SK-MEL-5 (cell line): Measurements from ENCODE around the gene FFAR3. TPM values are rescaled to one million over a fixed set of nuclear protein-coding genes. Genes with fewer than 3 reads are reported as not detected.

Experiments
- DNase-seq: peaks from one replicate; pipeline ENCODE4 v3.0.0-alpha.2; 2016; ENCODE audit warnings: low read depth, low spot score
- in situ Hi-C: cut with HindIII; loops from 2 replicates; pipeline ENCODE4 v1.10.0; 2016; ENCODE audit warnings: low sequenced_read_pairs, high pct_unique_total_duplicates, low pct_unique_long_range_greater_than_20kb
- polyA plus RNA-seq, 2 experiments: library from polyadenylated mRNA; depleted of rRNA; stranded (reverse); fragments of >200 nt; gene quantifications; 2 replicates each; pipeline ENCODE4 v1.2.3, GENCODE V29; 2015
- total RNA-seq: library from RNA; depleted of rRNA; stranded (reverse); fragments of >200 nt; shearing (Covaris generic); gene quantifications from 2 replicates; pipeline ENCODE4 v1.2.3, GENCODE V29; 2014; rRNA removed

Gene FFAR3, protein sequence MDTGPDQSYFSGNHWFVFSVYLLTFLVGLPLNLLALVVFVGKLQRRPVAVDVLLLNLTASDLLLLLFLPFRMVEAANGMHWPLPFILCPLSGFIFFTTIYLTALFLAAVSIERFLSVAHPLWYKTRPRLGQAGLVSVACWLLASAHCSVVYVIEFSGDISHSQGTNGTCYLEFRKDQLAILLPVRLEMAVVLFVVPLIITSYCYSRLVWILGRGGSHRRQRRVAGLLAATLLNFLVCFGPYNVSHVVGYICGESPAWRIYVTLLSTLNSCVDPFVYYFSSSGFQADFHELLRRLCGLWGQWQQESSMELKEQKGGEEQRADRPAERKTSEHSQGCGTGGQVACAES
- total RNA-seq = not detected in 2 replicates
- polyA plus RNA-seq (2015; cell fraction: cytosol; rRNA removed) = 0.24 TPM in 1 of 2 replicates, not detected in the other
- not detected in 2 replicates for polyA plus RNA-seq (2015; cell fraction: nucleus; rRNA removed)

DNA sequence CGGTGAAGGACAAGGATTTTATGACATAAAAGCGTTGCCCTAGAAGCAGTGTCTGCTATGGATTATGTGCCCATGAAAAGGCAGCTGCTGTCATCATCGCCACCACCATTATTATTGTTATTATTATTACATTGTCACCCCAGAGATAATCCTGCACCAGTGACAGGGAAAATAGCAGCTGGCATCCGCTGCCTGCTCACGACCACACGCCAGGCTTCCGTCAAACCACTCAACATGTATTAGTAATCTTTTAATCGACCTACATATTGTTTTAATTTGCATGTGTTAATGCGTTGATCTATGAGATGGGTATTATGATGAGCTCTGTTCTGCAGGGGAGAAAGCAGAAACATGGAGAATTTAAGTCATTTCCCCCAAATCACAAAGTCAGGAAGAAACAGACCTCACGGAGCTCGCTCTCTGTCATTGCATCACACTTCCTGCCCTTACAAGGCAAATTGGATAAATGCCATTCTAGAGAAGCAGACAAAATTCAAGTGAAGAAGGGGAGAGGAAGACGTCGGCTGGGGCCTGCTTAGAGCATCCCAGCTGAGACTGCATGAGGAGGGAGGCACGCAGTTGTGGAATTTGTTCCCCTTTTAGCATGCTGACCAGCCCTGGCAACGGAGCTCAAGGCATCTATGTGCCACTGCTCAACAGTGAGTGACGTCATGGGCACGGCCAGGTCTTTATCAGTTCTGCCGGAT, at the start of gene FFAR3:
Gene FFAR3, plus strand, starts transcription at position 594 of the 707 bp plus-strand sequence. CDS start 431 bp downstream, outside the sequence.
- in situ Hi-C loops = no loop called here
- DNase-seq = peak; percentile 0

DNA sequence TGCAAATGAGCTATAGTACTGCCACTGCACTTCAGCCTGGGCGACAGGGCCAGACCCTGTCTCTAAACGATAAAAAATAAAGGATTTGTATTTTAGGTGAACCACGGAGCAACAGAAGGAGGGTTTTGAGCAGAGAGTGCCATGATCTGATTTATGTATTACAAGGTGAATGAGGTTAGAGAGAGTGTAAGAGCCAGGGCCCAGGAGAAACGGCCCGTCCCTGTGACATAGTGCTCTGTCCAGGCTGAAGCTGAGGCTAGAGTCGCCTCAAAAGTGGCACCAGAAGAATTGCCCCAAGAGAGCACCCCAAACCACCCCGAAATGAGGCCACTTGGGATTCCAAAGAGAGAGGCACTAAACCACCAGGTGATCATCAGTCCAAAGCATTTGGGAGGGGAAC, 49.4 kb upstream of the FFAR3 start:
- no peak for DNase-seq
- in situ Hi-C loops = no loop called here

DNA sequence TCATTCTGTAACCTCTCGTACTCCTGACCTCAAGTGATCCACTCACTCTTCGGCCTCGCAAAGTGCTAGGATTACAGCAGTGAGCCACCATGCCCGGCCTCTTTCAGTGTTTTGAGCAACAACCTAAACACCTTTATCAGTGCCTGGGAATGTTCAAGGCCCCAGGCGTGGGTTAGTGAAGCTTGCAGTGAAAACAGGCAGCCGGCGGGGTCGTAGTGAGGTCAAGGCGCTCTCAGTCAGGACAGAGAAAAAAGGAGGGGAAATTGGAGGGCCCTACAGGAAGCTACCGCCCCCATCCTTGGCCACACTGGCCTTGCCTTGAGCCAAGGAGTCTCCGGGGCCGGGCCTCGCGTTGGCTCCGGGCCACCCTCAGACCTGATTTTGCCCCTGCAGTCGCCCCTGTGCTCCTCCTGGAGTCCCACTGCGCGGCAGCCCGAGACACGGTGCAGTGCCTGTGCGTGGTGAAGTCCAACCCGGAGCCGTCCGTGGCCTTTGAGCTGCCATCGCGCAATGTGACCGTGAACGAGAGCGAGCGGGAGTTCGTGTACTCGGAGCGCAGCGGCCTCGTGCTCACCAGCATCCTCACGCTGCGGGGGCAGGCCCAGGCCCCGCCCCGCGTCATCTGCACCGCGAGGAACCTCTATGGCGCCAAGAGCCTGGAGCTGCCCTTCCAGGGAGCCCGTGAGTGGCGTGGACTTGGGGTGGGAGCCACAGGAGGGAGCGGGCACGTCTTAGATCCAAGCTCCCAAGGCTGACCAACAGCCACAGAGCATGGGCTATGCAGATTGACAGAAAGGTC, 48.6 kb upstream of the FFAR3 start:
- in situ Hi-C loops = no loop called here
- no peak for DNase-seq

DNA sequence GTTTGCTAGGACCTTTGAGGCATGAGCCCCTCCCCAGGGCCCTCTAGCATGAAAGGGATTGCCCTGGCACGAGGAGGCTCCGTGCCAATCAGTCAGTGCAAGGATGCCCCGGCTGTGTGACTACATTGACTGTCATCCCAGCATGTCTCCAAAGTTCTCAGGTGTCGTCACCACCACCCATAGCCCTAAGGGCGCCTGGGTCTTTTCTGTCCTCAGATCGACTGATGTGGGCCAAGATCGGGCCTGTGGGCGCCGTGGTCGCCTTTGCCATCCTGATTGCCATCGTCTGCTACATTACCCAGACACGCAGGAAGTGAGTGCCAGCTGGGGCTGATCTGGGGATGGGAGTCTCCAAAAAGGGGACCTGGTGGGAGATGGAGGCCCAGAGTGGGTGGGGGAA, 47.9 kb upstream of the FFAR3 start:
- in situ Hi-C loops = no loop called here
- no peak for DNase-seq

DNA sequence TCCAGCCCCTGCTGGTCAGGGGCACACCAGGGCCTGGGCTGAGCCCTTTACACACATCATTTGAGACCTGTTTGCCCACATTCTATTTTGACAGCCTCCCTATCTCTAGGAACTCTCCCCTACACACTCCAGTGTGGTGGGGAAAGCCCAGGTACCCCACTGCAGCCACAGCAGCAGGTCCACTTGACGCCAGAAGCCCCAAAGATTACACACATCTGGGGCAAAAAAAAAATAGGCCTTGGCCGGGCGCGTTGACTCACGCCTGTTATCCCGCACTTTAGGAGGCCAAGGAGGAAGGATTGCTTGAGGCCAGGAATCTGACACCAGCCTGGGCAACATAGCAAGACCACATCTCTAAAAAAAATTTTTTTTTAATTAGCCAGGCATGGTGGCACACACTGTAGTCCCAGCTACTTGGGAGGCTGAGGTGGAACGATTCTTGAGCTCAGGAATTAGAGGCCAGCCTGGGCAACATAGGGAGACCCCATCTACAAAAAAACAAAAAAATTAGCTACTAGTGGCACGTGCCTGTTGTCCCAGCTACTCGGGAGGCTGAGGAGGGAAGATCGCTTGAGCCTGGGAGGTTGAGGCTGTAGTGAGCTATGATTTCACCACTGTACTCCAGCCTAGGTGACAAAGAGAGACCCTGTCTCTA, 47.3 kb upstream of the FFAR3 start:
- in situ Hi-C loops = no loop called here
- no peak for DNase-seq

DNA sequence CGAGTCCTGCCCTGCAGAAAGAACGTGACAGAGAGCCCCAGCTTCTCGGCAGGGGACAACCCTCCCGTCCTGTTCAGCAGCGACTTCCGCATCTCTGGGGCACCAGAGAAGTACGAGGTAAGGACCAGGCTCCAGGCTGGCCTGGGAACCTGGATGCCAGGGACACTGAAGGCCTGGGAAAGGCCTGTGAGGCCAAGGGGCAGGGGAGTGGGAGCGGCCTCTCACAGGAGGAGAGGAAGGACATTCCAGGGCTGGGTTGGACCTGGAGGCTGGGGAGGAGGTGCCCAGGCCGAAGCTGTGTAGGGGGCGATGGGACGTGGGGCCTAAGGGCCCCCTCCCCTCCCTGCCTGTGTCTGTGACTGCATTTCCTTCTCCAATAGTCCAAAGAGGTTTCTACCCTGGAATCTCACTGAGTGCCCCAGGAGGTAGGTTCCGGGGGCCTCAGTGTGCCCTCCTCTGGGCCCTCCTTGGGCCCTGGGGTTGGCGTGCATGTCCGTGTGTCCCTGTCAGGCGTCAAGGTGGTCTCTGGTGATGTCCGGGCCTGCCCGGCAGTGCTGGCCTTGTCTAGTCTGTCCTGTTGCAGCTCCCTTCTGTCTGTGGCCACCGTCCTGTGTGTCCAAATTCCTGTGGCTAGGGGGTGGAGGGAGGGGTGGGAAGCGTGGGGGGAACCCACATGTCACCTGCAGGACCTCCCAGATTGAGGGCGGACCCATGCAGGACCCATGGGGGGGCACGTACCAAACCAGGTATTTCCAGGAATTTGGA, 46.2 kb upstream of the FFAR3 start:
- in situ Hi-C loops = no loop called here
- DNase-seq = no peak

DNA sequence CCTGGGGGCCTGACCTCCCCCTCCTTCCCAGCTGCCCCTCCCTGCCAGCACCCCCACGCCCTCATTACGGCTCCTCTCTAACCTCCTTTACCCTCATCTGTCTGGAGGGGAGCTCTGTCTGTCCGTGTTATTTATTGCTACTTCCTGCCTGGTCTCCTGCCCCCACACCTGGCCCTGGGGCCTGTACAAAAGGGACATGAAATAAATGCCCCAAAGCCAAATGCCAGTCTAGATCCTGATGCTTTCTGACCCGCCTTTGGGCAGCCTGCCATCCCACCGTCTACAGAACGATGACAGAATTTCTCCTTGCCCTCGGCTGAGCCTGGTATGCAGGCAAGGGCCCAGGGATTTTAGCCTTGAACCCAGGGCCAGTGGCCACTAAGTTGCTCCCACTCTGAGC, 44.7 kb upstream of the FFAR3 start:
- in situ Hi-C loops = no loop called here
- no peak for DNase-seq

DNA sequence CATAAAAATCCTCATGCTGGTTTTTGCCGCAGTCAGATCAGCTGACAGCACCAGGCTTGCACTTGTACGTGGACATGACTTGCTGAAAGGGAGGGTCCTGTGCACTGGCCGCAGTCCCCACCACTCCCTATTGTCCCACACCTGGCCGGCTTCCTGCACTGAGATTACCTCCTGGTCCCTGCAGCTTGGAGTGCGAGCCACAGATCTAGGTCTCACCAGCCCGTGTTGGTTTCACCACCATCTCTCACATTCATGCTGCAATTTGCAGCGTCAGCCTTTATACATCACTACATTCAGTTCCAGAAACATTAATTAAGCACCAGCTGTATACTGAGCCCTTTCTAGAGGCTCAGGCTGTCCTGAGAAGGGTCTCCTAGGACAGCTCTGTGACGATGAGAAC, 44.2 kb upstream of the FFAR3 start:
- in situ Hi-C loops = no loop called here
- DNase-seq = no peak

DNA sequence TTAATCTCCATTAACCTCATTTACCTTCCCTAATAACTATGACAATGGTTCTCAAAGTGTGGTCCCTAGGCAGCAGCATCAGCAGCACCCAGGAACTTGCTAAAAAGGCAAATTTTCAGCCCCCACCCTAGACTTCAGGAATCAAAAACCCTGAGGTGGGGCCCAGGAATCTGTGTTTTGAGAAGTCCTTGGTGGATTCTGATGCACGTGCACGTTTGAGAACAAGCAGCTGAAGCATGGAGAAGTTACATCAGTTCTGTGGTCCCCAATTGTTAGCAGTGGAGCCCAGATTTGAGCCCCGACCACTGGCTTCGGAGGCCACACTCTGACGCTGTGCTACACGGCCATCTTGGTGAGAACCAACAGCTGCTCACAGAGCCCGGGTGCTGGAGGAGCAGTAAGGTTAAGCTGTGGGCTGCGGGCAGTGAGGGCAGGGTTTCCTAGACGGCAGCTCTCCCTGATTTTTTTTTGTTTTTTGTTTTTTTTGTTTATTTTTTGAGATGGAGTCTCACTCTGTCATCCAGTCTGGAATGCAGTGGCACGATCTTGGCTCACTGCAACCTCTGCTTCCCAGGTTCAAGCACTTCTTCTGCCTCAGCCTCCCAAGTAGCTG, 43.3 kb upstream of the FFAR3 start:
- in situ Hi-C loops = no loop called here
- DNase-seq = no peak

DNA sequence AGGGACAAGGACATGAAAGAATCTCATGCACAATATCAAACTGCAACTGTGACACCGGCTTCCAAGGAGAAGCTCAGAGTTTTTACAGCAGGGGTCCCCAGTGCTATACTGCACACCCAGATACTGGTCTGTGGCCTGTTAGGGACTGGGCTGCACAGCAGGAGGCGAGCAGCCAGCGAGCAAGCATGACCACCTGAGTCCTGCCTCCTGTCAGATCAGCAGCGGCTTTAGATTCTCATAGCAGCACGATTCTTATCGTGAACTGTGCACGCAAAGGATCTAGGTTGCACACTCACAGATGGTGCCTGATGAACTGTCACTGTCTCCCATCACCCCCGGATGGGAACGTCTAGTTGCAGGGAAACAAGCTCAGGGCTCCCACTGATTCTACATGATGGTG, 42.4 kb upstream of the FFAR3 start:
- in situ Hi-C loops = no loop called here
- no peak for DNase-seq

DNA sequence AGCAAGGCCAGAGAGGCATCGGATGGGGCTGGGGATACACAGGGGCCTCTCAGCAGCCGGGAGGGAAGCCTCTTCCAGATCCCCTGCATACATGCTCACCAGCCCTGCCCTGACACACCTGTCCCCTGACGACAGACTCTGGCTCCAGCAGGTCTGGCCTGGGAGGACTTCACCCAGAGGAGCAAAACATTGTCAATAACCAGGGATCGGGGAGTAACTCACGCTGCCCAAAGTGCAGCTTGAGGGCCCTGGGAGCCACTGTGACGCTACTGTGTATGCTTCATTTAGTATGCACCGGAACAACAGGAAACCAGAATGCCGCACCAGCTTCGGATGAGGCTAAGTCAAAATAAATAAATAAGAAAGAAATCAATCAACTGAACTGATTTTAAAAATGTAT, 41.7 kb upstream of the FFAR3 start:
- in situ Hi-C loops = no loop called here
- DNase-seq = no peak

DNA sequence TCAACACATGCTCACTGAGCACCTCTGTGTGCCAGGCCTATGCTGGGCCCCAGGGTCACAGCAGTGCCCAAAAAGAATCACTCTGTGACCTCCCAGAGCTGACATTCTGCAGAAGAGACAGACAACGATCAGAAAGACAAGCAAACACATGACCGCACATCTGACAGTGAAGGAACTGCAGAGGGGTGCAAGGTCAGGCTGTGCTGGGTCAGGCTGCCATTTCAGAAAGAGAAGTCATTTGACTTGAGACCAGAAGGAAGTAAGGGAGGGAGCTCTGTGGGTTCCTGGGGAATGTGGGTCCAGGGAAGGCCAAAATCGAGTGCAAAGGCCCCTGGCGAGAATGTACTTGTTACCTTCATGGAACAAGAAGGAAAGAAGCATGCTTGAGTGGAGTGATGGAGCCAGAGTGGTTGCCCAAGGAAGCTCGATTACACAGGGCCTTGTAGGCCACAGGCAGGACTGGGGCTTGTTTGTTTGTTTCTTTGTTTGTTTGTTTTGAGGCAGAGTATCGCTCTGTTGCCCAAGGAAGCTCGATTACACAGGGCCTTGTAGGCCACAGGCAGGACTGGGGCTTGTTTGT, 40.7 kb upstream of the FFAR3 start:
- in situ Hi-C loops = no loop called here
- no peak for DNase-seq

DNA sequence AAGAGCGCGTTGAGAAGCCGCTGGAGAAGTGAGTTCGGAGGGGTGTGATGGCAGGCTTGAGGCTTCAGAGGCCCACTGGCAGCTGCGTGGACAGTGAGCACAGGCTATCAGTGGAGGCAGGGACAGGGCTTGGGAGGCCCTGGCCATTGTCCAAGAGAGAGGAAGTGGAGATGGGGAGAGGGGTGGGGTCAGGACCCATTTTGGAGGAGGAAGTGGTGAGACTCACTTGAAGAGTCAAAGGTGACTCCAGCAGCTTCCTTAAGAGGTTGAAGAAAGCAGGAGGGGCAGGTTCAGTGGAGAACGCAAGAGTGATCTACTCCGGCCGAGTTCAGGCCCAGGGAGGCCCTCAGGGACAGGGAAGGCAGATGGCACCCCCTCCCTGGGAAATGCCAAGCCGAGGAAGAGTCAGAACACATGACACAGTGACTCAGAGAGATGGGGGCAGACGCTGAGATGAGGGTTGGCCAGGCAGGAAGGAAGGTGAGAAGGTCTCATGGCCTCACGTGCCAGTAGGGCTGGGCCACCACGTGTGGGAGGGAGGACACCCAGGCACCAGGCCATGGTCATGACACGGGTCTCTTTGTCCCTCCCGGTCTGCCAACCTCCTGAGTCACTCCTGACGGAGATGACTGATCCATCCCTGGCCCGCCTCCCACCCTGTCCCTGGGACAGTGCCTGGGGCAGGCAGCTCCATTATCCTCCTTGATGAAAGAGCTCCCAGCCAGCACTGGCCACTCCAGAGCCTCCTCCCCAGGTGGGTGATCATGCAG, 39.4 kb upstream of the FFAR3 start:
- in situ Hi-C loops = no loop called here
- DNase-seq = peak; percentile 93

DNA sequence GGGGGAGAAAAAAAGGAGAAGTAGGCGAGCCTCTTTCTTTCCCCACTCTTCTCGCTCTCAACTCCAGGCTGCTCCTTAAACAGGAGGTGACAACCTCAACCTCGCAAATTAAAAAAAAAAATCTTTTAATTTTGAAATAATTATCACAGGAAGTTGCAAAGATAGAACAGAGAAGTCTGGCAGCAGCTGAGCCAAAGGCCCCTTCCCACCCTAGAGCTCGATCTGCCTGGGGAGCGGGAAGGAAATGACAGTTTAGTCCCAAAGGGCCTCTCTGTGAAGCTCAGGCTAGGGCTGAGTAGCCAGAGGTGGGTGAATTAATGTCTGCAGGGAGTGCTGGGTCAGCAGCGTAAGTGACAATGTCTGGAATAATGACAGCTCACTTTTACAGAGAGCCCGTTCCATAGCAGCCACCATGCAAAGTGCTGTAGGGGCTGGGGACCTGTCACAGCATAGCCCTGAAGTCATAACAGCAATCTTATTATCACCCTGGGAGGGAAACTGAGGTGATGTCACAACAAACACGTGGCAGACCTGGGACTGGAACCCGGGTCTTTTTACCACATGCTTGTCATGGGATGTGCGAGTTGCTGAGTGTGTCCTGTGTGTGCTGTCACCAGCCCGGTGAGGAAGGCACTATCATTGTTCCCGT, 38.1 kb upstream of the FFAR3 start:
- in situ Hi-C loops = no loop called here

DNA sequence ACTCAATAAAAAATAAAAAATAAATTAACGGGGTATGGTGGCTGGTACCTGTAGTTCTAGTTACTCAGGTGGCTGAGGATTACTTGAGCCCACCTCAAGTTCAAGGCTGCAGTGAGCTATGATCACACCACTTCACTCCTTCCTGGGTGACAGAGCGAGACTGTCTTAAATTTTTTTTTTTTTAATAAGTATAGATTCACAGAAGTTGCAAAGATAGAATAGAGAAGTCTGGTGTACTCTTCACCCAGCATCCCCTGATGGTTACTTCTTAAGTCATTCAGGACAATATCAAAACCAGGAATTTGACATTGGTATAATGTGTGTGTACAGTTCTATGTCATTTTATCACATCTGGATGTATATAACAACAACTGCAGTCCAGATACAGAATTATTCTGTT, 37.0 kb upstream of the FFAR3 start:
- in situ Hi-C loops = no loop called here
- DNase-seq = no peak

More for the DNA sequence above, 38.1 kb upstream of the FFAR3 start:
- DNase-seq = no peak
